Mesodermal cell (in vitro differentiated cells): Measurements from ENCODE around the gene GPR85.

Experiments
- H3K27ac ChIP-seq: 2 replicates; pipeline ENCODE4 v1.7.0; 2013; ENCODE audit warnings: mild to moderate bottlenecking, low read depth, low read length, moderate library complexity; ENCODE audit not compliant: severe bottlenecking
- H3K36me3 ChIP-seq: 2 replicates; pipeline ENCODE4 v1.7.1; 2013; ENCODE audit warnings: mild to moderate bottlenecking, low read length, moderate library complexity; ENCODE audit not compliant: control insufficient read depth, insufficient read depth
- H3K4me1 ChIP-seq: one replicate; pipeline ENCODE4 v1.7.1; 2013; ENCODE audit warnings: mild to moderate bottlenecking, low read length; ENCODE audit not compliant: insufficient read depth, control insufficient read depth, poor library complexity, severe bottlenecking
- H3K4me3 ChIP-seq: 2 replicates; pipeline ENCODE4 v1.7.0; 2013; ENCODE audit warnings: low read length, control low read depth, mild to moderate bottlenecking; ENCODE audit not compliant: insufficient read depth, poor library complexity, severe bottlenecking; ENCODE audit errors: extremely low read depth
- H3K9me3 ChIP-seq: 2 replicates; pipeline ENCODE4 v1.7.1; 2013; ENCODE audit warnings: mild to moderate bottlenecking, low read length, moderate library complexity; ENCODE audit not compliant: control insufficient read depth
- WGBS, 2 experiments: methylation state at CpG; one replicate each; pipeline ENCODE4 v1.1.5; 2013; ENCODE audit warnings: missing lambda C conversion rate in 2 of 2; ENCODE audit not compliant: insufficient coverage in 2 of 2; 5-methylcytosine and 5-hydroxymethylcytosine counted together

The GPR85 gene

DNA sequence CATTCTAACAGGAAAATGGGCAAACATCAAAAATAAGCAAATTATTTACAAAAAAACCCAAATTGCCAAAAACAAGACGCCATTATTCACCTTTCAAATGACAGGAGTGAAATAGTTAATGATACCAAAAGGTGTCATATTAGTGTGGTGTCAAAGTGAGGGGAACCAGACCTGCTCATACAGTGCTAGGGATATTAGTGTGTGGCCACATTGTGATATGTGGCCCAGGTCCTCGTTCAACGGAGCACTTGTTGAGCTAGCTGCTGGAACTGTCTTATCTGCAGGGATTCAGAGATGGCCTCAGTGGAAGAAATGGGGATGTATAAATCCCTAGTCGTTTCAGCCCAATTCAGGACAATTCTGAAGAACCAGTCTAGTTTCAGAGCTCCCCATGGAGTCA is 41.2 kb downstream of the GPR85 start:
- no peak overlapping the region for H3K27ac ChIP-seq
- no peaks in the 10 kb centered on the region for H3K4me1 ChIP-seq
- no peak overlapping the region for H3K4me3 ChIP-seq
- no peaks in the 10 kb centered on the region for H3K36me3 ChIP-seq
- WGBS, 2 experiments = 61 to 90% methylated on average over 2 to 3 of the region's 4 CpGs
- no peaks in the 10 kb centered on the region for H3K9me3 ChIP-seq

DNA sequence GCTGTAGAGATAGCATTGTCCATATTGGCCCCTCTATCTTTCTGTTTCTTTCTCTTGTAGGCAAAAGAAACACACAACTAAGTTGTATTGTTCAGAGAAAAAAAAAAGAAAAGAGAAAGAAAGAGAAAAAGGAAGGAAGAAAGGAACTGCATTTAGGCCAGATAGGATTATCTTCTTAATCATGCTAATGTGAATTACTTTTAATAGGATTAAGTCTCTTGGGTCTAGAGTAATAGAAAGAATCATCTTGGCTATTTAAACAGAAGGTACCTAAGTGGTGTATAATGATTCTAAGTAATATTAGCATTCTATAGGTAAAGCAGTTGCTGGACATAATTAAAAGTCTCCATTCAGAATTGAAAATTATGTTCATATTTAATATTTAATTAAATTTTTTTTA is 42.2 kb downstream of the GPR85 start:
- H3K4me1 ChIP-seq = no peaks in the 10 kb centered on the region
- H3K4me3 ChIP-seq = no peak overlapping the region
- no peak overlapping the region for H3K27ac ChIP-seq
- no peaks in the 10 kb centered on the region for H3K36me3 ChIP-seq
- H3K9me3 ChIP-seq = no peaks in the 10 kb centered on the region

DNA sequence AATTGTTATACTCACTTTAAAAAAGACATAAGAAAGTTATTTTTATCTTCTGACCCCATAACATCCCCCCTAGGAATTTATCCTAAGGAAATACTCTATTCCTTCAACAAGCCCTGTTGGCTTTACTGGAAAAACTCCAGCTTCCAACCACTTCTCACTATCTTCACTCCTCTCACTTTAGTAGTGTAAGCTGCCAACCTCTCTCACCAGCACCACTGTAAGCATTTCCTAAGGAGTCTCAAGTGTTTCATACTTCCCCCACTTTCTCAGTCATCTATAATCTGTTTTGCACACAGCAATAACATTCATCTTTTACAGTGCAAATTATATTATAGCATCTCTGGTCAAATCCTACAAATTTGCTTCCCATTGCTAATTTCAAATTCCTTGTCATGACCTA is 45.8 kb downstream of the GPR85 start:
- no peak overlapping the region for H3K4me3 ChIP-seq
- H3K9me3 ChIP-seq = no peaks in the 10 kb centered on the region
- no peaks in the 10 kb centered on the region for H3K4me1 ChIP-seq
- H3K36me3 ChIP-seq = no peaks in the 10 kb centered on the region
- H3K27ac ChIP-seq = no peak overlapping the region

DNA sequence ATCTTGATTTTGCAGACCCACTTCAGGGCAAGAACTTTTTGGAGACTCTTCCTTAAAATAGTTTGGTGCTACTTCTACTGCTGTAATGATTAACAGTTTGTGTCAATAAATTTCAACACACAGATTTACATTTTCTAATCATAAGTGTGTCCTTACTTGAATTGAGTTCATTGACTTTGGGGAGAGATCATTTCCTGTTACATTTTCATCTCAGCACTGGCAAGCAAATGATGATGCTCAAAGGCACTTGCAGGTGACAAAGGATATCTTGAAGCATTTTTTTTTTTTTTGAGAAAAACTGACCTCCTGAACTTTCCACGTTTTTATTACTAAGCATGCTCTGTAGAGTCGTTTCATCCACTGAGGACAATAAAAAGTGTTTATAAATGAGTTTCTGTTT is 52.7 kb downstream of the GPR85 start:
- Histone ChIP-seq H3K9me3 (no peaks in the 10 kb centered on the region), H3K4me3 (no peak overlapping the region), H3K36me3 (no peaks in the 10 kb centered on the region), H3K4me1 (no peaks in the 10 kb centered on the region), H3K27ac (no peak overlapping the region)
- WGBS, 2 experiments = no CpG with 5 or more reads among the region's 2 CpGs
